GM18526 (cell line): ENCODE results near the gene AAGAB.
A peak's percentile ranks its signal among the peaks of the same experiment; 100 is the strongest.

Experiments used
- POLR2A ChIP-seq: IDR thresholded peaks from 3 replicates; pipeline ENCODE4 v1.6.1; 2011; ENCODE audit not compliant: insufficient read length; ENCODE audit errors: extremely low read depth

The AAGAB gene, protein sequence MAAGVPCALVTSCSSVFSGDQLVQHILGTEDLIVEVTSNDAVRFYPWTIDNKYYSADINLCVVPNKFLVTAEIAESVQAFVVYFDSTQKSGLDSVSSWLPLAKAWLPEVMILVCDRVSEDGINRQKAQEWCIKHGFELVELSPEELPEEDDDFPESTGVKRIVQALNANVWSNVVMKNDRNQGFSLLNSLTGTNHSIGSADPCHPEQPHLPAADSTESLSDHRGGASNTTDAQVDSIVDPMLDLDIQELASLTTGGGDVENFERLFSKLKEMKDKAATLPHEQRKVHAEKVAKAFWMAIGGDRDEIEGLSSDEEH

DNA sequence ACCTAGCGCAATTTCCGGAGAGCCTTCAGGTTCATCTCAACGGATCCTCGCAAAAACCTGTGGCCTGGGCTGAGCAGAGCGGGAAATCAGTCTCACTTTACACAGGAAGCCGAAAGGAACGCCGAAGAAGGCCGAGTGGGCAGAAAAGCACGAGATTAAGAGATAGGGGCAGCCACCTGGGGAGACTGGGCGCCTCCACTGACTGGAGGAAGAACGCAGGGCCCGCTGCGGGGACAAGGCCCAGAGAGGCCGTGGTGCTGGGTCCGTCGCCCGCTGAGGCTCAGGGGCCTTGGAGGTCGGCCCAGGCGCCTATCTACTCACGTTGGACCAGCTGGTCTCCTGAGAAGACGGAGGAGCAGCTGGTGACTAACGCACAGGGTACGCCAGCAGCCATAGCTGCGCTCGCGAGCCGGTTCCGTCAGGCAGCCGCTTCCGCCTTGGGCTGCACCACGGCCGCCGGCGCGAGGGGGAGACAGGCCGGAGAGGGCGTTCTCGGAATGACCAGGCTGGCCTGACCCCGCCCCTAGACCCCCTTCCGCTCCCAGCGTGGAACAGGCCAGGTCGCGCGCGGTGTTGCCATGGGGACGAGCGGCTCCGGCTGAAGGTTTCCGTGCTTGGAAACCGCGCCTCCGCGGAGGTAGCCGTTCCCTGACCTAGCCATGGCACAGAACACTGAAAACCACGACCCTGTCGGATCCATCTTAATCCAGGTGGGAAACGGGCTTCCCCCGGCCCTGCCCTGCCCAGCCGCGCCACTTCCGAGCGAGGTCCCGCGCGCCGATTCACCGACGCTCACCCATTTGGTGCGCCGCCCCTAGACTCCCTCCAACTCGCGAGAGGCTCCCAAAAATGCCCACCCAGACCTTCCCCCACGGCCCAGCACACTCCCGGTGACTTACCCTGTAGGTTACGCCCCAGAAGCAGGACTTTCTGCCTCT lies at the start of gene AAGAB, which contains the start of gene IQCH:
Gene AAGAB, minus strand, starts transcription at position 424 of the 938 bp plus-strand sequence. Its CDS starts 30 bp downstream, at position 394.
Gene IQCH, plus strand, starts transcription at position 549 of the 938 bp plus-strand sequence. Its CDS starts 111 bp downstream, at position 660.
- peak; percentile 90 for TF ChIP-seq POLR2A

DNA sequence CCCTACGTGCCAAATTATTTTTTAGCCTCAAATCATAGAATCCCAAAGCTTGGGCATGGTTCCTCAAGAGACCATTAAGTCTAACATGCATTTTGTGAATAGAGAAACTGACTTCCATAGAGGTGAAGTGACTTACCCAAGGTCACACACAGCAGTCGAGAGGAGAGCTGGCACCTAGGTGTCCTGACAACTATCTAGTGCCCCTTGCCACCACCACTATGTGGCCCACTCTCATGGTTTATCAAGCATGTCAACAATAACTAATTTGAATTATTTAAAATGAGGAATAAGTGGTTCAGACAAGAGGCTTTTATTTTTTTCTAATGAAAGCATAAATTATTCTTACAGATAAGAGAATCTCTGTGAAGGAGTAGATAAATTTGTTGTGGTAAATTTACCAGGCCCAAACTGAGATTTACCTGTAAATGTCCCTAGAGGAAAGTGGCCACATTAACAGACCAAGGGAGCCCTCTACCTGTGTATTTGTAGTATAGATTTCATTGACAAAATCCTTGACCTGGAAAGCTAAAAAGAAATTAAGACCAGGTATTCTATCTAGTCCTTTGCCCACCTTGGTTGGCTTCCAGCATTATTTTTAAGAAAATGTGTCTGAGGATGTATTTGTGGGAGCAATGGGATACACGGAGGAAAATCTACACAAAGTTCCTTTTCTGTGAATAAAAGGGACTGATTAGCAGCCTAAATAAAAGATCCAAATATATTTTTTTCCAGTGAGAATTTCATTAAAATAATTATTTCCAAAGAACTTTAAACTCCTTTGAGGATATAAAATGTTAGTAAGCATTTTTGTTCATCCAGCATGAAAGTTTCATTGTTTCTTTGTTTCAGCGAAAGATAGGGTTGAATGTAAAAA lies 49.3 kb upstream of the AAGAB start:
- TF ChIP-seq POLR2A = no peak

DNA sequence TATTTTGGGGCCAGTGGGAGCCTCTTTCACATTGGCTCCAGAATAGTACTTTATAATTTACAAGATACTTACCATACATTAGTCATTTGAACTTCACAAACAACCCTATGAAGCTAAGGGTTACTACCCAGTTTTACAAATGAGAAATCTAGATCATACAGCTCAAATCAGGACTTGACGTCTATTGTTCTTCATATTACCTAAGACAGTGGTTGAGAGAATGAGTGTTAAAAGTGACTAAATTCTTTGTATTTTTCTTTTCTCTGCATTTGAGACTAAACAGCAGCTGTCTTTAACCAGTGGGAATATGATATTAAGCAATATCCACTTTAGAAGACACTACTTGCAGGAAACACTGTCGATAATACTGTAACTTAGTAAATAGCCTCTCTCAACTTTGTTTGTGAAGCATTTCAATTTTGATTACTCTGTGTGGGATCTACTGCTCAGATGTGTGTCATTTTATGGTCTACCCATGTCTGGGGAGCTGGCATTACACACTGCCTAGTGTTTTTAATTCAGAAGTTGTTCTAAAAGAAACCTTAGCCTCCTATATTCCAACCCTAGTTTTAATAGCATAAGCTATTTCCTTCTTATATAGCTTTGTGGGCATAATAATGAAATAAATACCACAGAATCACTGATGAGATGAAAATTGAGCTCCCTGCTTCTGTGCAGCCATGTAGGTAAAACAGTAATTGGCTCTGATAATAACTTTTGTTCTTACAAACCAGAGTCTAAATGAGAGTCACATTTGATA lies 46.0 kb upstream of the AAGAB start:
- no peak for TF ChIP-seq POLR2A

DNA sequence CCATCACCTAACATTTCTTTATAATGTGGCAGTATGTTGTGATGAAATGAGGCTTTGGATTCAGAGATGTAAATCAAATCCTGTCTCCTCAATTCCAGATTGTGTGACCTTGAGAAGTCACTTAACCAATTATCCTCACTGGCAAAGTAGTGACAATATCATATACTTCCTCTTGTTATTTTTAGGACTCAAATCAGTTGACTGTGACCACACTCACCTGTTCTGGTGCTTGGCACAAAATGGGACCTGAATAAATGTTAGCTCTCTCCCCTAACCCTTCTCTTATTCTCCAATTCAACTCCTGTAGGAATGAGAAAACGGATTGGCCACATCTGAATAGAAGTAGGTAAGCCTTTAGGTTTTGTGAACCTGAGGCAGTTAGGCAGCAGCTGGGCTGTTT lies 42.2 kb upstream of the AAGAB start:
- TF ChIP-seq POLR2A = no peak

DNA sequence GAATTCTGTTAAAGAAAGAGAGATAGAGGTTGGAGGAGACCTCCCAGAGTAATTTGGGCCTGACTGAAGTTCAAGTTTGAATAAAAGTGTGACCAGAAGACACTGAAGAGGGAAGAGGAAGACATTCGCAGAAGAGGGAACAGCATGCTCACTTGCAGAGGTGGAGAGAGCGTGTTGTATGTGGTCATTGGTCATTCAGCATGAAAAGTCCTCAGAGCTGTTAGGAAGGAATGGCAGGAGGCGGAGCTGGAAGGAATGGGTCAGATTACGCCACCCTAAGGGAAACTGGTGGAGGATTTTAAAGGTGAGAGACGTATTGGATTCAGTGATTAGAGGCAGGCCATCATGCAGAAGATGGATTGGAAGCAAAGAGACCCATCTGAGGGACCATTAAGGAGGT lies 41.7 kb upstream of the AAGAB start:
- TF ChIP-seq POLR2A = no peak

DNA sequence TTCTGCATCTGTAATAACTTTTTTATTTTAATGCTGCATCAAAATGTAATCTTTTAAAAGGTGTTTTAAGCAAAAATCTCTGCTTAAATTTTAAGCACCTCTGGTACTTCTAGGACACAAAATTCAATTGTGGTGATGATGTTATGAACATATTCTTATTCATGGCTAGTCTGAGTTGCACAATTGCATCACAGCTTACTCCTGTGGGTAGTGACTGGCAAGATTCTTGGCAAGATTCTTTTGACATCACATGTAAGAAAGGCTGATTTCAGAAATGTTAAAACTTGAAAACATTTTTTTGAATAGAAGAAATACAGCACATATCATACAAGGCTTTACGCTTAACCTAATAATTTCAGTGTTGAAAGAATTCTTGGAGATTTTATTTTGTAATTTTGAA lies 35.9 kb upstream of the AAGAB start:
- TF ChIP-seq POLR2A = no peak

DNA sequence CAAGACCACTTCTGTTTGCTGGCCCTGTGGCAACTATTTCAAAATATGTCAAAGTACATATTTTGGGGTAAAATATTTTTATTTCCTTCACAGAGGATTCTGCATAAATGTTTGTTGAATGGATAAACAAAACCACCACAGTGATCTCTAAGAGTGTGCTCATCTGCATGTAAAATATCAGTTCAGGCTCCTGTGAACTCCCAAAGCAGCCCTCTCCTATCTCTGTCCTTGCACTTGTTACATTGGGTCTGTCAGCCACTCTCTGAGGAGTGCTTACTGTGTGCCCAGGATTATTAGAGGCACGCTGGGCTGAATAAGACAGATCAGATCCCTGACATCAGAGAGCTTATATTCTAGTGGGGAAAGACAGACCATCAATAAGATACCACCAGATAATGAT lies 27.3 kb upstream of the AAGAB start:
- TF ChIP-seq POLR2A = no peak

DNA sequence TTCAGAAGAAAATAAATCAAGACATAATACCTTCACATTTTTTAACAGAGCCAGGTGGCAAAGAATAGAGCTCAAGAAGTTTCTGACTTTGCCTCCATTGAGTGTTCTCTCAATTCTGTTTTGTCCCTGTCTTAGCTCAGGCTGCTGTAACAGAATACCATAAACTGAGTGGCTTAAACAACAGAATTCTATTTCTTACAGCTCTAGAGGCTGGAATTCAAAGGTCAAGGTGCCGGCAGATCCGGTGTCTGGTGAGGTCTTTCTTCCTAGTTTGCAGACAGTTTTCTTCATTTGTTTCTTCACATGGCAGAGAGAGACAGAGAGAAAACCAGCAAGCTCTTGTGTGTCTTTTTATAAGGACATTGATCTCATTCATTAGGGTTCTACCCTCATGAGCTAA lies 25.8 kb upstream of the AAGAB start:
- TF ChIP-seq POLR2A = no peak

DNA sequence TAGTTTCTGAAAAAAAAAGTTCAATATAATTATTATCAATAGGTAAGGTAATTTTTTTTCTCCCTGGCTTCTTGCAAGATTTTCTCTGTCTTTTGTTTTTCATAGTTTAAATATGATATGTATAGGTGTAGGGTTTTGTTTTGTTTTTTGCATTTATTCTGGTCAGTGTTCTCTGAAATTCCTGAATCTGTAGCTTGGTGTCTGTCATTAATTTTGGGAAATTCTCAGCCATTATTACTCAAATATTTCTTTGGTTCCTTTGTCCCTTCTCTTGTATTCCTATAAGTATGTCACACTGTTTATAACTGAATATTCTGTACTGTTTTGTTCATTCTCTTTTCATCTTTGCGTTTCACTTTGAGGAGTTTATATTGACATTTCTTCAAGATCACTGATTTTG lies 22.2 kb upstream of the AAGAB start:
- no peak for TF ChIP-seq POLR2A

DNA sequence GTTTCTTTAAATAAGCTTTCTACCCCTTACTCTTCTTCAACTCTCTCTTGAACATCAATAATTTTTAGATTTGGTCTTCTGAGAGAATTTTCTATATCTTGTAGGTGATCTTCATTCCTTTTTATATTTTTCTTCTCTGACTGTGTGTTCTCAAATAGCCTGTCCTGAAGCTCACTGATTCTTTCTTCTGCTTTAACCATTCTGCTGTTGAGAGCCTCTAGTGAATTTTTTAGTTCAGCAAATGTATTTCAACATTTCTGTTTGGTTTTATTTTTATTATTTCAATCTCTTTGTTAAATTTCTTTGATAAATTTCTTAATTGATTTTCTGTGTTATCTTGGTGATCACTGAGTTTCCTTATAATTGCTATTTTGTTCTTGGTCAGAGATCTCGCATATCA lies 19.8 kb upstream of the AAGAB start:
- no peak for TF ChIP-seq POLR2A

DNA sequence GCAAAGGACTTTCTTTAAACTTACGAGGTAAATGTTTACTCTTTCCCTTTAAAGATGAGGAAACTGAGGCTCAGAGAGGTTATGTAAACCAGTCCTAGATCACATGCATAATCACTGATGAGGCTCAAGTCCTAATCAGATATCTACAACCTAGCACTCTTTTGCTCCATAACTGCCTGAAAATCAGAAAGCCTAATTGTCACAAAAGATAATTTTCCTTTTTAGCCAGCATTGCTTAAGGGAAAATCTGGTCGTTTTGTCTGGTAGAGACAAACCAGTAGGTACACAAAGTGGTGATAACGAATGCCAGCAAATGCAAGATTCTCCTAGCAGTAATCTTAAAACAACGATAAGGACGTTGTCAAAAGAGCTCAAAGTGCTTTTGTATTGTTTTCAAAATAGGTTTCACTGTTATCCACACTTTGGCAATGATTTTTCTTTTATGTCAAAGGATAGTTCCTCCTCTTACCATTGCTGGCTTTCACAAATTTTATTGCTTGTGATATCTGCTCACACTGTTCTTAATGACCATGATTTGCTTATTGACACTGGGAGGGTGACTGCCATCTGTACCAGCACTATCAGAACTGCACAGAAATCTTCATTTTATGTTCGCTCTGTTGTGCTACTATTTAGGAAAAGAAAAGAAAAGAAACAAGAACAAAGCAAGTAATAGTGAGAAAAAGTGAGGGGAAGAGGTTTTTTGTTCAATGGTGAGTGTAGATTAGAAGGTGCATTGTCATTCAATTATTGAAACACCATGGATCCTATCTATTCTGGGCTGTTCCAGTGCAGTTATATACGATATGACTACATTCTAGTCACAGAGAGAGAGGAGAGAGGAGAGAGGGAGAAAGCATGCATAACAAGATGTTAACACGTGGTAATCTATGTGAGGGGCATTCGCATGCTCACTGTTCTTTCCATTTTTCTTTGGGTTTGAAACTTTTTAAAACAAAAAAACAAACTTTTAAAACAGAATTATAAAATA lies 13.8 kb upstream of the AAGAB start:
- TF ChIP-seq POLR2A = no peak

DNA sequence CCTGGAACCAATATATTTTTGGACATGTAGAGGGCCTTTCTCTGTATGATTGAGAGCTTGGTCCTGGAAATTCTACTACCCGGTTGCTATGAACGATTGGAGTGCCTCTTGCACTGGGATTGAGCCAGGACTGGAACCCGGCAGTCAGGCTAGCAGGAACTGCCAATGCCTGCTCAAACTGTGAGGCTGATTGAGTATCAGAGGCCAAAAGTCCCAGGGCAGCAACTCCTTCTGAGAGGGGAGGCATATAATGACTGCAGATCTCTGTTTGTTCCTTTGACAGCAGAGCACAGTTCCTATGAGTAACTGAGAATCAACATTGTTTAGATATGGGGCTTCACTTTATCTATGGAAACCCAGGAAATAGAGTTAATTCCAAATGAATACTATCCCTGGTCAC lies 13.0 kb upstream of the AAGAB start:
- no peak for TF ChIP-seq POLR2A

DNA sequence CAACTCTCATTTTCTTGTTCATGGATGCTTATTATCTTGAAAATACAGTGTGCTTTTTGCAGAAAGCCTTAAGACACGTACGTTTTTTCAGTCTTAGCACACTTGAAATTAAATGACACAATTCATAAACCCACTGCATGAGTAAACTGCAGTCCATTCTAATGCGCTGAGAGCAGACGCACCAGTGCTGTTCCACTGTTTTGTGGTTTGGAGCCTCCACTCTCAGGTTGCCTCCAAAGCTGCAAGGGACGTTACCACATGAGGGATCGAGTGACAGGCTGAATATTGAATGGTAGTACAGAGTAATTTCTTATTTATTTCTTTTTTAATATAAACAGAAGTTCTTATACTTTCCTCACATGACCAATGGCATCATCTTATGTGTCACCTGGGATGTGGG lies 12.4 kb upstream of the AAGAB start:
- TF ChIP-seq POLR2A = no peak
